WTC11 (cell line): ENCODE results near the gene HRH3. TPM values are rescaled to one million over a fixed set of nuclear protein-coding genes. Genes with fewer than 3 reads are reported as not detected.

Source experiments
- ATAC-seq: fragments of 200-7000 bp; cut with Tn5 transposase; 2 replicates; pipeline ENCODE4 v1.10.0; 2021; ENCODE audit warnings: mild to moderate bottlenecking, moderate library complexity
- CTCF ChIA-PET: fragments of 300-600 bp; sonication (Branson Sonifier 250); formaldehyde crosslinking; loops from one replicate; lab custom pipeline; 2021; ENCODE audit warnings: antibody characterized with exemption; lab: Charles Lee
- POLR2A ChIA-PET: fragments of 350-600 bp; sonication (Branson Sonifier 250); formaldehyde crosslinking; loops from one replicate; lab custom pipeline; 2021; ENCODE audit warnings: antibody characterized with exemption; lab: Charles Lee
- DNase-seq: peaks from one replicate; pipeline ENCODE4 v3.0.0; 2021; ENCODE audit warnings: low spot score
- H3K27ac Mint-ChIP-seq: 2 replicates; pipeline ENCODE4 v1.8.0; 2021; ENCODE audit warnings: mixed read lengths
- H3K27me3 Mint-ChIP-seq: 2 replicates; pipeline ENCODE4 v1.8.0; 2021; ENCODE audit warnings: low read depth, mild to moderate bottlenecking, moderate library complexity, mixed read lengths
- H3K36me3 Mint-ChIP-seq: 2 replicates; pipeline ENCODE4 v1.8.0; 2021; ENCODE audit warnings: mixed read lengths
- H3K4me1 Mint-ChIP-seq: 2 replicates; pipeline ENCODE4 v1.8.0; 2022; ENCODE audit warnings: mixed read lengths
- H3K4me3 Mint-ChIP-seq: 2 replicates; pipeline ENCODE4 v1.8.0; 2021; ENCODE audit warnings: mild to moderate bottlenecking, moderate library complexity, mixed read lengths
- H3K9me3 Mint-ChIP-seq: 2 replicates; pipeline ENCODE4 v1.8.0; 2021; ENCODE audit warnings: mixed read lengths
- ATF2 ChIP-seq: sonication (generic); formaldehyde crosslinking; IDR thresholded peaks from 2 replicates; pipeline ENCODE4 v1.8.1; 2022; ENCODE audit warnings: low read depth, missing genetic modification reagents, borderline replicate concordance
- CBFB ChIP-seq: sonication (generic); formaldehyde crosslinking; IDR thresholded peaks from 2 replicates; pipeline ENCODE4 v1.8.1; 2022; ENCODE audit warnings: mild to moderate bottlenecking, low read depth, missing genetic modification reagents
- CTCF ChIP-seq: fragments of 200-600 bp; IDR thresholded peaks from 2 replicates; pipeline ENCODE4 v1.8.0; 2022; ENCODE audit warnings: antibody characterized with exemption
- E2F5 ChIP-seq: sonication (generic); formaldehyde crosslinking; IDR thresholded peaks from 2 replicates; pipeline ENCODE4 v1.8.1; 2022; ENCODE audit warnings: mild to moderate bottlenecking, moderate library complexity, missing genetic modification reagents
- ETV6 ChIP-seq: sonication (generic); formaldehyde crosslinking; IDR thresholded peaks from 2 replicates; pipeline ENCODE4 v1.8.1; 2022; ENCODE audit warnings: mild to moderate bottlenecking, missing genetic modification reagents
- FOXK1 ChIP-seq: sonication (generic); formaldehyde crosslinking; IDR thresholded peaks from 2 replicates; pipeline ENCODE4 v1.8.0; 2022; ENCODE audit warnings: mild to moderate bottlenecking, moderate library complexity, missing genetic modification reagents
- GTF2I ChIP-seq: fragments of 250-450 bp; sonication (Bioruptor Pico); conservative IDR thresholded peaks from 2 replicates; pipeline ENCODE4 v1.4.0; 2021; ENCODE audit warnings: mild to moderate bottlenecking
- JUN ChIP-seq: sonication (generic); formaldehyde crosslinking; IDR thresholded peaks from 2 replicates; pipeline ENCODE4 v1.8.0; 2023; ENCODE audit warnings: mild to moderate bottlenecking, missing genetic modification reagents
- MYBL2 ChIP-seq: sonication (generic); formaldehyde crosslinking; IDR thresholded peaks from 2 replicates; pipeline ENCODE4 v1.8.1; 2023; ENCODE audit warnings: mild to moderate bottlenecking, moderate library complexity, missing genetic modification reagents
- NFYB ChIP-seq: sonication (generic); formaldehyde crosslinking; conservative IDR thresholded peaks from 2 replicates; pipeline ENCODE4 v1.8.0; 2022; ENCODE audit warnings: low read depth, missing genetic modification reagents
- NR2C2 ChIP-seq: sonication (generic); formaldehyde crosslinking; IDR thresholded peaks from 2 replicates; pipeline ENCODE4 v1.8.0; 2022; ENCODE audit warnings: mild to moderate bottlenecking, missing genetic modification reagents
- NR3C1 ChIP-seq: sonication (generic); formaldehyde crosslinking; conservative IDR thresholded peaks from 2 replicates; pipeline ENCODE4 v1.8.1; 2023; ENCODE audit warnings: low read depth, mild to moderate bottlenecking, missing genetic modification reagents
- OVOL2 ChIP-seq: fragments of 250-450 bp; sonication (Bioruptor Pico); IDR thresholded peaks from 2 replicates; pipeline ENCODE4 v1.9.0; 2021; ENCODE audit warnings: mild to moderate bottlenecking, borderline replicate concordance
- PRDM15 ChIP-seq: sonication (generic); formaldehyde crosslinking; IDR thresholded peaks from 2 replicates; pipeline ENCODE4 v1.8.0; 2022; ENCODE audit warnings: missing genetic modification reagents
- PRRX2 ChIP-seq: fragments of 250-450 bp; sonication (Bioruptor Pico); IDR thresholded peaks from 2 replicates; pipeline ENCODE4 v1.8.0; 2021; ENCODE audit warnings: mild to moderate bottlenecking
- RORB ChIP-seq: fragments of 250-450 bp; sonication (Bioruptor Pico); IDR thresholded peaks from 2 replicates; pipeline ENCODE4 v1.9.0; 2021; ENCODE audit warnings: mild to moderate bottlenecking
- TEAD1 ChIP-seq: sonication (generic); formaldehyde crosslinking; IDR thresholded peaks from 2 replicates; pipeline ENCODE4 v1.8.0; 2022; ENCODE audit warnings: mild to moderate bottlenecking, missing genetic modification reagents
- TP53 ChIP-seq: sonication (generic); formaldehyde crosslinking; IDR thresholded peaks from 2 replicates; pipeline ENCODE4 v1.8.1; 2023; ENCODE audit warnings: mild to moderate bottlenecking, missing genetic modification reagents
- ZMAT4 ChIP-seq: fragments of 250-450 bp; sonication (Bioruptor Pico); IDR thresholded peaks from 2 replicates; pipeline ENCODE4 v1.9.0; 2021; ENCODE audit warnings: mild to moderate bottlenecking
- ZNF317 ChIP-seq: sonication (generic); formaldehyde crosslinking; IDR thresholded peaks from 2 replicates; pipeline ENCODE4 v1.8.1; 2023; ENCODE audit warnings: low read depth, mild to moderate bottlenecking, moderate library complexity, missing genetic modification reagents, borderline replicate concordance
- ZNF416 ChIP-seq: fragments of 250-450 bp; sonication (Bioruptor Pico); IDR thresholded peaks from 2 replicates; pipeline ENCODE4 v1.9.0; 2021; ENCODE audit warnings: mild to moderate bottlenecking, inconsistent platforms
- ZNF425 ChIP-seq: fragments of 250-450 bp; sonication (Bioruptor Pico); conservative IDR thresholded peaks from 2 replicates; pipeline ENCODE4 v1.9.0; 2021; ENCODE audit warnings: mild to moderate bottlenecking
- ZNF671 ChIP-seq: fragments of 250-450 bp; sonication (Bioruptor Pico); IDR thresholded peaks from 2 replicates; pipeline ENCODE4 v1.8.0; 2021; ENCODE audit warnings: mild to moderate bottlenecking
- total RNA-seq: library from RNA; stranded (reverse); gene quantifications from 3 replicates; pipeline ENCODE4 v1.2.3, GENCODE V29; 2021

Gene HRH3
- total RNA-seq, 1 experiment from 2014 or later = 3.3 TPM

GRCh38 chr20:62230696-62231095, 10.6 kb upstream of the HRH3 start:
- DNase-seq = no peak
- Mint-ChIP-seq H3K4me1 (peaks cover 3% of the 10 kb centered on the region), H3K27ac (no peak overlapping the region), H3K9me3 (peaks cover 5% of the 10 kb centered on the region), H3K27me3 (peaks cover 4% of the 10 kb centered on the region; the same call in 1 of the 2 replicates), H3K36me3 (no peaks in the 10 kb centered on the region), H3K4me3 (no peak overlapping the region)
- CTCF ChIA-PET = no interaction called here
- POLR2A ChIA-PET = no interaction called here
- no peak for TF ChIP-seq TP53 (CRISPR knock-in tag)
- TF ChIP-seq PRDM15 (CRISPR knock-in tag) = no peak
- no peak for TF ChIP-seq ATF2 (CRISPR knock-in tag)
- TF ChIP-seq JUN (CRISPR knock-in tag) = no peak
- no peak for TF ChIP-seq MYBL2 (CRISPR knock-in tag)
- no peak for TF ChIP-seq TEAD1 (CRISPR knock-in tag)
- no peak for TF ChIP-seq NFYB (CRISPR knock-in tag)
- TF ChIP-seq CBFB (CRISPR knock-in tag) = no peak
- no peak for TF ChIP-seq OVOL2 (CRISPR knock-in tag)
- no peak for TF ChIP-seq E2F5 (CRISPR knock-in tag)
- TF ChIP-seq PRRX2 (CRISPR knock-in tag) = no peak
- no peak for ATAC-seq

GRCh38 chr20:62230276-62230675, 10.2 kb upstream of the HRH3 start:
- no peaks in the 10 kb centered on the region for H3K36me3 Mint-ChIP-seq

More at GRCh38 chr20:62230276-62230675, 10.2 kb upstream of the HRH3 start:
- H3K27ac Mint-ChIP-seq = no peak overlapping the region
- ATAC-seq (no peak), DNase-seq (no peak)
- no peak for TF ChIP-seq CTCF
- TF ChIP-seq ZNF425 (CRISPR knock-in tag) = no peak
- TF ChIP-seq RORB = no peak
- no peak for TF ChIP-seq GTF2I (CRISPR knock-in tag)
- no peak for TF ChIP-seq FOXK1
- TF ChIP-seq NR3C1 (CRISPR knock-in tag) = no peak
- no peak for TF ChIP-seq ZNF671
- no peak for TF ChIP-seq ETV6 (CRISPR knock-in tag)
- TF ChIP-seq ZMAT4 (CRISPR knock-in tag) = no peak
- TF ChIP-seq NR2C2 (CRISPR knock-in tag) = no peak
- TF ChIP-seq ZNF317 (CRISPR knock-in tag) = no peak
- TF ChIP-seq ZNF416 = no peak
- TF ChIP-seq OVOL2 (CRISPR knock-in tag) = no peak
- peaks cover 4% of the 10 kb centered on the region; the same call in 1 of the 2 replicates for H3K27me3 Mint-ChIP-seq
- peaks cover 3% of the 10 kb centered on the region for H3K4me1 Mint-ChIP-seq
- ChIA-PET POLR2A (no interaction called here), CTCF (no interaction called here)
- H3K9me3 Mint-ChIP-seq = peaks cover 5% of the 10 kb centered on the region
- H3K4me3 Mint-ChIP-seq = no peak overlapping the region
